GM12892 (cell line): ENCODE measurements around the gene SERPINA5.

Experiments
- POLR2A ChIP-seq: IDR thresholded peaks from 2 replicates; pipeline ENCODE4 v1.6.1; 2011; ENCODE audit warnings: low read depth, low read length, control low read depth
- POLR2AphosphoS5 ChIP-seq: IDR thresholded peaks from 2 replicates; pipeline ENCODE4 v1.6.1; 2011; ENCODE audit warnings: low read depth, low read length, control low read depth

GRCh38 chr14:94588311-94588710, 7.1 kb downstream of the SERPINA5 start:
- TF ChIP-seq POLR2AphosphoS5 (no peak), POLR2A (no peak)
